GM23338 (cell line): ENCODE measurements around the gene RGS19. TPM values are rescaled to one million over a fixed set of nuclear protein-coding genes. Genes with fewer than 3 reads are reported as not detected.

Source experiments
- ATAC-seq: fragments of 200-7000 bp; cut with Tn5 transposase; 3 replicates; pipeline ENCODE4 v1.9.1; 2020
- DNase-seq: peaks from one replicate; pipeline ENCODE4 v3.0.0-alpha.2; 2015; ENCODE audit warnings: low spot score
- H2AFZ ChIP-seq: fragments of 200-600 bp; sonication (generic); 2 replicates; pipeline ENCODE4 v1.8.0; 2016; ENCODE audit warnings: antibody characterized with exemption, mild to moderate bottlenecking, moderate library complexity
- H3F3A ChIP-seq: fragments of 200-600 bp; sonication (generic); replicated peaks from 2 replicates; pipeline ENCODE4 v1.8.0; 2017; ENCODE audit warnings: antibody characterized with exemption, mixed run types, low read depth
- H3K27ac ChIP-seq: fragments of 200-600 bp; sonication (generic); 2 replicates; pipeline ENCODE4 v1.6.1; 2016; ENCODE audit warnings: low read depth
- H3K27me3 ChIP-seq: fragments of 200-600 bp; sonication (generic); 2 replicates; pipeline ENCODE4 v1.8.0; 2016; ENCODE audit warnings: mild to moderate bottlenecking, mixed run types, moderate library complexity; ENCODE audit not compliant: insufficient read depth
- H3K36me3 ChIP-seq: fragments of 200-600 bp; sonication (generic); 2 replicates; pipeline ENCODE4 v1.8.0; 2016; ENCODE audit warnings: mild to moderate bottlenecking; ENCODE audit not compliant: insufficient read depth
- H3K4me1 ChIP-seq: fragments of 200-600 bp; sonication (generic); 2 replicates; pipeline ENCODE4 v1.8.0; 2016; ENCODE audit warnings: mild to moderate bottlenecking, moderate library complexity; ENCODE audit not compliant: insufficient read depth
- H3K4me2 ChIP-seq: fragments of 200-600 bp; sonication (generic); 2 replicates; pipeline ENCODE4 v1.7.1; 2017; ENCODE audit warnings: mixed run types
- H3K4me3 ChIP-seq: fragments of 200-600 bp; sonication (generic); 2 replicates; pipeline ENCODE4 v1.6.1; 2016; ENCODE audit warnings: mixed run types
- H3K79me2 ChIP-seq: fragments of 200-600 bp; sonication (generic); replicated peaks from 2 replicates; pipeline ENCODE4 v1.8.0; 2017; ENCODE audit warnings: mild to moderate bottlenecking; ENCODE audit not compliant: insufficient read depth
- H3K9me2 ChIP-seq: fragments of 200-600 bp; sonication (generic); 2 replicates; pipeline ENCODE4 v1.8.0; 2017; ENCODE audit not compliant: insufficient read depth
- H4K20me1 ChIP-seq: fragments of 200-600 bp; sonication (generic); replicated peaks from 2 replicates; pipeline ENCODE4 v1.8.0; 2017; ENCODE audit warnings: mild to moderate bottlenecking; ENCODE audit not compliant: insufficient read depth
- H3K27ac Mint-ChIP-seq: 2 replicates; pipeline ENCODE4 v1.8.0; 2020; ENCODE audit warnings: inconsistent platforms, mild to moderate bottlenecking, moderate library complexity, mixed read lengths
- H3K27me3 Mint-ChIP-seq: 3 replicates; pipeline ENCODE4 v1.8.0; 2022; ENCODE audit warnings: low read depth, mild to moderate bottlenecking, moderate library complexity, mixed read lengths, inconsistent platforms; ENCODE audit not compliant: insufficient read depth, poor library complexity
- H3K36me3 Mint-ChIP-seq: 3 replicates; pipeline ENCODE4 v1.8.0; 2021; ENCODE audit warnings: low read depth, mild to moderate bottlenecking, inconsistent platforms, moderate library complexity, mixed read lengths
- H3K4me1 Mint-ChIP-seq: 3 replicates; pipeline ENCODE4 v1.8.0; 2020; ENCODE audit warnings: mild to moderate bottlenecking, inconsistent platforms, mixed read lengths
- H3K4me3 Mint-ChIP-seq: 3 replicates; pipeline ENCODE4 v1.8.0; 2021; ENCODE audit warnings: moderate library complexity, mild to moderate bottlenecking, inconsistent platforms, mixed read lengths
- H3K9me3 Mint-ChIP-seq: 3 replicates; pipeline ENCODE4 v1.8.0; 2020; ENCODE audit warnings: moderate library complexity, mild to moderate bottlenecking, inconsistent platforms, mixed read lengths
- CREB1 ChIP-seq: fragments of 250-450 bp; sonication (Bioruptor Pico); IDR thresholded peaks from 2 replicates; pipeline ENCODE4 v1.5.0; 2020; ENCODE audit warnings: low read depth, mild to moderate bottlenecking, moderate library complexity
- EZH2phosphoT487 ChIP-seq: fragments of 200-600 bp; sonication (generic); IDR thresholded peaks from one replicate; pipeline ENCODE4 v1.8.1; 2018; ENCODE audit warnings: antibody characterized with exemption; ENCODE audit not compliant: unreplicated experiment
- NANOG ChIP-seq: IDR thresholded peaks from 2 replicates; pipeline ENCODE4 v1.6.1; 2016; ENCODE audit warnings: antibody characterized with exemption, borderline replicate concordance
- POLR2AphosphoS5 ChIP-seq: IDR thresholded peaks from 2 replicates; pipeline ENCODE4 v1.6.1; 2016; ENCODE audit warnings: antibody characterized with exemption, low read depth
- STAT1 ChIP-seq: IDR thresholded peaks from one replicate; pipeline ENCODE4 v1.6.1; 2016; ENCODE audit warnings: antibody characterized with exemption; ENCODE audit not compliant: unreplicated experiment
- ZNF114 ChIP-seq: fragments of 250-450 bp; sonication (Bioruptor Pico); IDR thresholded peaks from 2 replicates; pipeline ENCODE4 v1.5.0; 2020; ENCODE audit warnings: mild to moderate bottlenecking, moderate library complexity
- ZNF331 ChIP-seq: fragments of 250-450 bp; sonication (Bioruptor Pico); IDR thresholded peaks from 2 replicates; pipeline ENCODE4 v1.5.0; 2020; ENCODE audit warnings: low read depth, mild to moderate bottlenecking, moderate library complexity
- polyA plus RNA-seq: library from polyadenylated mRNA; unstranded; fragments of >200 nt; fragmentation: Nextera tagmentation; extraction: Ambion mirVana; gene quantifications from 2 replicates; pipeline ENCODE4 v1.2.1, GENCODE V29; 2016
- total RNA-seq: library from RNA; depleted of rRNA; stranded (reverse); fragments of >200 nt; shearing (Covaris generic); gene quantifications from 2 replicates; pipeline ENCODE4 v1.2.3, GENCODE V29; 2014
- TF ChIP-seq, protein P1 (sequence below), 2 experiments: fragments of 200-600 bp in 1 of 2; sonication (generic) in 1 of 2; conservative IDR thresholded peaks; 2 replicates each; pipeline versions ENCODE4 v1.5.1 to v1.6.1; 2016 to 2017; ENCODE audit warnings: antibody characterized with exemption in 2 of 2, low read depth in 2 of 2, mild to moderate bottlenecking in 2 of 2, moderate library complexity in 1 of 2
- TF ChIP-seq, protein P2 (sequence below): IDR thresholded peaks from one replicate; pipeline ENCODE4 v1.6.1; 2018; ENCODE audit warnings: antibody characterized with exemption; ENCODE audit not compliant: unreplicated experiment

The RGS19 gene
- total and polyA plus RNA-seq, 2 experiments from 2014 or later: 13.1 to 19.7 TPM

DNA sequence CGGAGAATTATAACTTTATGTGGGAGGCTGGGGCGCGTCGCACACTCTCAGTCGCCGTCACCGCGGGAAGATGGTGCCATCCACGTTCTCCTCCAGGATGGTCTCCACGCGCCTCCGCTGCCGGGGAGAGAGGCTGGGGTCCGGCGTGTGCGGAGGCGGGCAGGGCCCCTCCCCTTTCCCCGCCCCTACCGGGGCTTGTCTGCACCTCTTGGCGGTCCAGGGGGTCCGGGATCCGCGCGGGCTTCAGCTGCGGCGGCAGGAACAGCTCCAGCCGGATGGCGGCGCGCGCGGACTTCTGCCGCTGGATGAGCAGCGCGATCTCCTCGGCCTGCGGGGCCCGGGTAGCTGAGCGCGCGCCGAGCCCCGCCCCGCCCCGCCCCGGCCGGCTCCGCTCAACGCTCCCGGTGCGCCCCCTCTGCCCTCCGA, 4.1 kb upstream of the RGS19 start:
- no peaks in the 10 kb centered on the region for H3K36me3 ChIP-seq
- no peaks in the 10 kb centered on the region for H4K20me1 ChIP-seq
- Mint-ChIP-seq H3K27ac (no peak overlapping the region), H3K4me3 (peak overlapping the region; percentile 64), H3K36me3 (no peaks in the 10 kb centered on the region; the same call in 2 of the 3 replicates), H3K4me1 (peaks cover 32% of the 10 kb centered on the region), H3K27me3 (peaks cover 53% of the 10 kb centered on the region), H3K9me3 (peaks cover 3% of the 10 kb centered on the region; the same call in 1 of the 3 replicates)
- no peak overlapping the region for H3K27ac ChIP-seq
- H3K4me2 ChIP-seq: peak overlapping the region; percentile 90
- H3K27me3 ChIP-seq: peaks cover 50% of the 10 kb centered on the region
- H3K4me1 ChIP-seq: peaks cover 23% of the 10 kb centered on the region; the same call in 1 of the 2 replicates
- 0 out of 2 replicates have a peak, but pooled peaks cover 7% of the 10 kb centered on the region for H3F3A ChIP-seq
- TF ChIP-seq, protein P1, sequence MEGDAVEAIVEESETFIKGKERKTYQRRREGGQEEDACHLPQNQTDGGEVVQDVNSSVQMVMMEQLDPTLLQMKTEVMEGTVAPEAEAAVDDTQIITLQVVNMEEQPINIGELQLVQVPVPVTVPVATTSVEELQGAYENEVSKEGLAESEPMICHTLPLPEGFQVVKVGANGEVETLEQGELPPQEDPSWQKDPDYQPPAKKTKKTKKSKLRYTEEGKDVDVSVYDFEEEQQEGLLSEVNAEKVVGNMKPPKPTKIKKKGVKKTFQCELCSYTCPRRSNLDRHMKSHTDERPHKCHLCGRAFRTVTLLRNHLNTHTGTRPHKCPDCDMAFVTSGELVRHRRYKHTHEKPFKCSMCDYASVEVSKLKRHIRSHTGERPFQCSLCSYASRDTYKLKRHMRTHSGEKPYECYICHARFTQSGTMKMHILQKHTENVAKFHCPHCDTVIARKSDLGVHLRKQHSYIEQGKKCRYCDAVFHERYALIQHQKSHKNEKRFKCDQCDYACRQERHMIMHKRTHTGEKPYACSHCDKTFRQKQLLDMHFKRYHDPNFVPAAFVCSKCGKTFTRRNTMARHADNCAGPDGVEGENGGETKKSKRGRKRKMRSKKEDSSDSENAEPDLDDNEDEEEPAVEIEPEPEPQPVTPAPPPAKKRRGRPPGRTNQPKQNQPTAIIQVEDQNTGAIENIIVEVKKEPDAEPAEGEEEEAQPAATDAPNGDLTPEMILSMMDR (conservative IDR thresholded peaks at IDR 0.05; ENCODE audit: low read depth in 2 of 2): peak; percentile 47 to 77
- no peak for TF ChIP-seq ZNF331 (CRISPR knock-in tag)
- H2AFZ ChIP-seq: 0 out of 2 replicates have a peak overlapping the region, but pooled peaks have one; percentile 38
- peak; percentile 59 for ATAC-seq
- H3K79me2 ChIP-seq: no peaks in the 10 kb centered on the region
- peak; percentile 93 for DNase-seq
- H3K9me2 ChIP-seq: no peaks in the 10 kb centered on the region
- H3K4me3 ChIP-seq: peak overlapping the region; percentile 62

DNA sequence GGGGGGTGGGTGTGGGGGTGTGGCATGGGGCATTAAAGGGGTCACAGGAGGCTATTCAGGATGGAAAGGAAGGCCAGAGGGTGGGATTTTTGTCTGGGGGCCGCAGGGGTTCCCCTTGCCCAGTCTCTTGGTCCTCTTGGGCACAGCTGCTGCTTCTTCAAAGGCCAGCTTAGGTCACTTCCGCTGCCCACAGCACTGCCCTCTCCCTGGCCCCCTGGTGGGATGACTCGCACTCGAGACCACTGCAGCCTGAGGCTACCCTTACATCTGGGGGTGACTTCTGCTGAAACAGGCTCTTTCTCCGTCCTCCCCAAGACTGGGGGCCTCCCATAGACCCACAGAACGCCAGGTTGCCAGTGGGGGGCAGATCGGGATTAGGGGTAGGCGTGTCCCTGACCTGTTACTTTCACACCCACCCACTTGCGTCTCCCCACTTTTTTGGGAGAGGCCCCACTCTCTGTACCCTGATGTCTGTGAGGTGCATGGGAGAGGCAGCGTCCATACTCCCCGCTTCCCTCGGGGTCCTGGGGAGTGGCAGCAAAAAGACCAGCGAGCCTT, 3.6 kb upstream of the RGS19 start:
- ATAC-seq: no peak
- peaks cover 3% of the 10 kb centered on the region; the same call in 1 of the 3 replicates for H3K9me3 Mint-ChIP-seq
- peak overlapping the region; percentile 64 for H3K4me3 Mint-ChIP-seq
- peaks cover 50% of the 10 kb centered on the region for H3K27me3 Mint-ChIP-seq
- TF ChIP-seq NANOG (no peak), CREB1 (CRISPR knock-in tag) (no peak), STAT1 (no peak), ZNF331 (CRISPR knock-in tag) (no peak), ZNF114 (no peak), POLR2AphosphoS5 (no peak), EZH2phosphoT487 (no peak)
- TF ChIP-seq, protein P2, sequence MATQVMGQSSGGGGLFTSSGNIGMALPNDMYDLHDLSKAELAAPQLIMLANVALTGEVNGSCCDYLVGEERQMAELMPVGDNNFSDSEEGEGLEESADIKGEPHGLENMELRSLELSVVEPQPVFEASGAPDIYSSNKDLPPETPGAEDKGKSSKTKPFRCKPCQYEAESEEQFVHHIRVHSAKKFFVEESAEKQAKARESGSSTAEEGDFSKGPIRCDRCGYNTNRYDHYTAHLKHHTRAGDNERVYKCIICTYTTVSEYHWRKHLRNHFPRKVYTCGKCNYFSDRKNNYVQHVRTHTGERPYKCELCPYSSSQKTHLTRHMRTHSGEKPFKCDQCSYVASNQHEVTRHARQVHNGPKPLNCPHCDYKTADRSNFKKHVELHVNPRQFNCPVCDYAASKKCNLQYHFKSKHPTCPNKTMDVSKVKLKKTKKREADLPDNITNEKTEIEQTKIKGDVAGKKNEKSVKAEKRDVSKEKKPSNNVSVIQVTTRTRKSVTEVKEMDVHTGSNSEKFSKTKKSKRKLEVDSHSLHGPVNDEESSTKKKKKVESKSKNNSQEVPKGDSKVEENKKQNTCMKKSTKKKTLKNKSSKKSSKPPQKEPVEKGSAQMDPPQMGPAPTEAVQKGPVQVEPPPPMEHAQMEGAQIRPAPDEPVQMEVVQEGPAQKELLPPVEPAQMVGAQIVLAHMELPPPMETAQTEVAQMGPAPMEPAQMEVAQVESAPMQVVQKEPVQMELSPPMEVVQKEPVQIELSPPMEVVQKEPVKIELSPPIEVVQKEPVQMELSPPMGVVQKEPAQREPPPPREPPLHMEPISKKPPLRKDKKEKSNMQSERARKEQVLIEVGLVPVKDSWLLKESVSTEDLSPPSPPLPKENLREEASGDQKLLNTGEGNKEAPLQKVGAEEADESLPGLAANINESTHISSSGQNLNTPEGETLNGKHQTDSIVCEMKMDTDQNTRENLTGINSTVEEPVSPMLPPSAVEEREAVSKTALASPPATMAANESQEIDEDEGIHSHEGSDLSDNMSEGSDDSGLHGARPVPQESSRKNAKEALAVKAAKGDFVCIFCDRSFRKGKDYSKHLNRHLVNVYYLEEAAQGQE: no peak
- TF ChIP-seq, protein P1 (conservative IDR thresholded peaks at IDR 0.05; ENCODE audit: low read depth in 2 of 2): no peak
- no peaks in the 10 kb centered on the region for H3K9me2 ChIP-seq
- peaks cover 33% of the 10 kb centered on the region for H3K4me1 Mint-ChIP-seq
- H2AFZ ChIP-seq: 0 out of 2 replicates have a peak overlapping the region, but pooled peaks have one; percentile 38
- H3K27ac ChIP-seq: no peak overlapping the region
- no peaks in the 10 kb centered on the region for H4K20me1 ChIP-seq
- peaks cover 50% of the 10 kb centered on the region for H3K27me3 ChIP-seq
- H3K4me3 ChIP-seq: peak overlapping the region; percentile 62
- no peaks in the 10 kb centered on the region; the same call in 2 of the 3 replicates for H3K36me3 Mint-ChIP-seq
- DNase-seq: no peak
- H3K4me1 ChIP-seq: peaks cover 27% of the 10 kb centered on the region; the same call in 1 of the 2 replicates
- H3K4me2 ChIP-seq: peak overlapping the region; percentile 90
- no peaks in the 10 kb centered on the region for H3K36me3 ChIP-seq
- 0 out of 2 replicates have a peak, but pooled peaks cover 7% of the 10 kb centered on the region for H3F3A ChIP-seq
- H3K79me2 ChIP-seq: no peaks in the 10 kb centered on the region
- no peak overlapping the region for H3K27ac Mint-ChIP-seq
